Vagina (tissue), 2 donors: ENCODE measurements around the gene CXCL13. TPM values are rescaled to one million over a fixed set of nuclear protein-coding genes. Genes with fewer than 3 reads are reported as not detected.

Source experiments
- DNase-seq, 2 donors: peaks; one replicate each; pipeline ENCODE4 v3.0.0-alpha.2; 2017; ENCODE audit errors: extremely low spot score in 2 of 2
- H3K27ac ChIP-seq: fragments of 200-600 bp; sonication (generic); one replicate; pipeline ENCODE4 v1.5.1; 2019
- H3K27me3 ChIP-seq: fragments of 200-600 bp; sonication (generic); one replicate; pipeline ENCODE4 v1.5.1; 2019
- H3K36me3 ChIP-seq, 2 donors: fragments of 200-600 bp; sonication (generic); one replicate each; pipeline ENCODE4 v1.5.1; 2017 to 2019
- H3K4me1 ChIP-seq: fragments of 200-600 bp; sonication (generic); one replicate; pipeline ENCODE4 v1.5.1; 2019
- H3K4me3 ChIP-seq, 2 donors: fragments of 200-600 bp; sonication (generic); 1 replicate in 1 of 2; 2 replicates in 1 of 2; pipeline ENCODE4 v1.5.1; 2016 to 2019
- H3K9me3 ChIP-seq: fragments of 200-600 bp; sonication (generic); one replicate; pipeline ENCODE4 v1.5.1; 2019
- CTCF ChIP-seq, 3 experiments: fragments of 450-650 bp in 2 of 3; fragments of 200-600 bp in 1 of 3; sonication (generic) in 1 of 3; IDR thresholded peaks; one replicate each; pipeline ENCODE4 v1.5.1; 2017 to 2019; ENCODE audit warnings: antibody characterized with exemption in 3 of 3, mild to moderate bottlenecking in 2 of 3, moderate library complexity in 2 of 3
- POLR2A ChIP-seq, 2 donors: fragments of 450-650 bp; IDR thresholded peaks; one replicate each; pipeline ENCODE4 v1.6.1; 2017; ENCODE audit warnings: antibody characterized with exemption in 2 of 2, mild to moderate bottlenecking in 2 of 2, moderate library complexity in 2 of 2
- POLR2AphosphoS5 ChIP-seq, 2 donors: sonication (generic); formaldehyde crosslinking; IDR thresholded peaks; one replicate each; pipeline ENCODE4 v1.9.0; 2017; ENCODE audit warnings: antibody characterized with exemption in 2 of 2, mild to moderate bottlenecking in 2 of 2, low read depth in 1 of 2; ENCODE audit not compliant: insufficient read depth in 1 of 2
- intact Hi-C: fragments of 100-400 bp; cut with DNase I; formaldehyde crosslinking; loops from one replicate; pipeline ENCODE4 v1.15.1; 2023
- total RNA-seq: library from RNA; depleted of rRNA; stranded (reverse); fragments of >200 nt; gene quantifications from one replicate; pipeline ENCODE4 v1.2.3, GENCODE V29; 2016

The CXCL13 gene
- total RNA-seq, 1 donor from 2014 or later, result not detected

- Histone ChIP-seq H3K27me3 (no peaks in the 10 kb centered on the region), H3K27ac (no peak overlapping the region), H3K4me1 (no peaks in the 10 kb centered on the region), H3K36me3 (no peaks in the 10 kb centered on the region), H3K9me3 (no peaks in the 10 kb centered on the region), H3K4me3 (no peak overlapping the region)
- no peak for DNase-seq
- intact Hi-C loops, result loop anchor here (5.0 kb wide), 1 partner anchor 203 kb away; no protein-coding TSS in a partner anchor
- TF ChIP-seq POLR2A (IDR thresholded peaks at IDR 0.05) (no peak), CTCF (IDR thresholded peaks at IDR 0.05) (peak in 2 of 3 experiments; percentile 51 to 72)
Measured at GRCh38 chr4:77600521-77601451, 4.8 kb upstream of the CXCL13 start.

- Histone ChIP-seq H3K27ac (no peak overlapping the region), H3K4me1 (no peaks in the 10 kb centered on the region), H3K4me3 (no peak overlapping the region), H3K36me3 (no peaks in the 10 kb centered on the region), H3K9me3 (no peaks in the 10 kb centered on the region), H3K27me3 (no peaks in the 10 kb centered on the region)
- no peak for TF ChIP-seq CTCF (IDR thresholded peaks at IDR 0.05)
- no peak for TF ChIP-seq POLR2A (IDR thresholded peaks at IDR 0.05)
- no peak for TF ChIP-seq POLR2AphosphoS5 (IDR thresholded peaks at IDR 0.05; ENCODE audit: insufficient read depth in 1 of 2, low read depth in 1 of 2)
- no peak for DNase-seq
- intact Hi-C loops, result loop anchor here (5.0 kb wide), 1 partner anchor 204 kb away; no protein-coding TSS in a partner anchor
Measured at GRCh38 chr4:77601614-77602187, 3.9 kb upstream of the CXCL13 start.

- H3K27ac ChIP-seq, result no peak overlapping the region
- no peaks in the 10 kb centered on the region for H3K4me1 ChIP-seq
- no peaks in the 10 kb centered on the region for H3K9me3 ChIP-seq
- no peaks in the 10 kb centered on the region for H3K27me3 ChIP-seq
- no peaks in the 10 kb centered on the region for H3K36me3 ChIP-seq
- TF ChIP-seq POLR2A (IDR thresholded peaks at IDR 0.05) (no peak), POLR2AphosphoS5 (IDR thresholded peaks at IDR 0.05; ENCODE audit: insufficient read depth in 1 of 2, low read depth in 1 of 2) (no peak), CTCF (IDR thresholded peaks at IDR 0.05) (no peak)
- no peak for DNase-seq
- intact Hi-C loops, result no loop called here
- H3K4me3 ChIP-seq, result no peak overlapping the region
Measured at GRCh38 chr4:77613267-77613666, 7.6 kb downstream of the CXCL13 start.

- no peaks in the 10 kb centered on the region for H3K36me3 ChIP-seq
- no peak overlapping the region for H3K4me3 ChIP-seq
- no peak for DNase-seq
- no peaks in the 10 kb centered on the region for H3K27me3 ChIP-seq
- no peaks in the 10 kb centered on the region for H3K9me3 ChIP-seq
- intact Hi-C loops, result no loop called here
- no peak overlapping the region for H3K27ac ChIP-seq
- H3K4me1 ChIP-seq, result peaks cover 6% of the 10 kb centered on the region
- TF ChIP-seq POLR2AphosphoS5 (IDR thresholded peaks at IDR 0.05; ENCODE audit: insufficient read depth in 1 of 2, low read depth in 1 of 2) (no peak), POLR2A (IDR thresholded peaks at IDR 0.05) (no peak), CTCF (IDR thresholded peaks at IDR 0.05) (no peak)
Measured at GRCh38 chr4:77615153-77615552, 9.5 kb downstream of the CXCL13 start.

GRCh38 chr4:77617203-77617602, 11.6 kb downstream of the CXCL13 start:
- TF ChIP-seq POLR2A (IDR thresholded peaks at IDR 0.05), result no peak
- no peak for TF ChIP-seq POLR2AphosphoS5 (IDR thresholded peaks at IDR 0.05; ENCODE audit: insufficient read depth in 1 of 2, low read depth in 1 of 2)
- no peak for TF ChIP-seq CTCF (IDR thresholded peaks at IDR 0.05)
- intact Hi-C loops, result no loop called here
- Histone ChIP-seq H3K36me3 (no peaks in the 10 kb centered on the region), H3K4me1 (peaks cover 6% of the 10 kb centered on the region), H3K9me3 (no peaks in the 10 kb centered on the region), H3K27me3 (no peaks in the 10 kb centered on the region), H3K4me3 (no peak overlapping the region), H3K27ac (no peak overlapping the region)
- DNase-seq, result no peak
